ENCODE measurements around the gene RAB14.
A peak's percentile ranks its signal among the peaks of the same experiment; 100 is the strongest.

The RAB14 gene

DNA sequence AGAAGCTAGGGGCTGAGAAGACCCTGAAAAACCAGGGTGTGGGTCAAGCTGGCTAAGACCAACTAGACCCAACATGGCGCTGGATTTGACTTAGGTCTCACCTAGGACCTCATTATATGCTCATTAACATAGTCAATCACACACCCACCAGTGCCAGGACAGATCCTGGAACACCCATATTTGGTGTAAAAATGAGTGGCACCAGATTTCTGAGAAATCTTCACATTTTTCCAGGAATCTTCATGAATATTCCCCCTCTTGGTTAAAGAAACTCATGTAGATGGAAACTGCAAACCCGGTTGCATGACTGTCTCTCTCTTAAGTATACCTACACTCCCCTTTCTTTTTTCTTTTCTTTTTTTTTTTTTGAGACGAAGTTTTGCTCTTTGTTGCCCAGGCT lies 17.9 kb upstream of the RAB14 start:
- no peak for DNase-seq (ENCODE audit: low read depth)

- DNase-seq (ENCODE audit: low read depth) = no peak
These were observed 16.8 kb upstream of the RAB14 start for GRCh38 chr9:121218357-121219027.

- no peak for DNase-seq (ENCODE audit: low read depth)
These were observed 16.1 kb upstream of the RAB14 start for GRCh38 chr9:121217609-121218292.

DNA sequence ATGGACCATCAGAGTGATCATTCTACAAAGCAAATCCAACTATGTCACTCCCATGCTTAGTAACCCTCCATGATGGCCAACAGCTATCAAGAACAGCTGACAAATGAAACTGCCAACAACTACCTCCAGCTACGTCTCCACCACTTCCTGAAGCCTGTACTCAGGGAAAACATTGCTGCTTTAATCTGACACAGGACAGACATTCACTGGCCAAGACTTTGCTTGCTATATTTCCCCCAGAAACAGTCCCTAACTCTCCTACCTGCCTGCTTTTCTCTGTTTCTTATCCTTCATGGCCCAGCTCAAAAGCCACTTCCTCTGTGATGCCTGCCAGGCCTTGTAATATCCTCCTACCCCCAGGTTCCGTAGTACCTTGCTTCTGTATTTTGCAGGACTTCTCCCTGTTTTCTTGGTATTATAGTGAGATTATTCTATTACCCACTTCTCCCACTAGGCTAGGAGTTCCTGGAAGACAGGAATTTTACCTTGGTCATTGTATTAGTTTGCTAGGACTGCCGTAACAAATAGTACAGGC lies 14.7 kb upstream of the RAB14 start:
- no peak for DNase-seq (ENCODE audit: low read depth)

DNA sequence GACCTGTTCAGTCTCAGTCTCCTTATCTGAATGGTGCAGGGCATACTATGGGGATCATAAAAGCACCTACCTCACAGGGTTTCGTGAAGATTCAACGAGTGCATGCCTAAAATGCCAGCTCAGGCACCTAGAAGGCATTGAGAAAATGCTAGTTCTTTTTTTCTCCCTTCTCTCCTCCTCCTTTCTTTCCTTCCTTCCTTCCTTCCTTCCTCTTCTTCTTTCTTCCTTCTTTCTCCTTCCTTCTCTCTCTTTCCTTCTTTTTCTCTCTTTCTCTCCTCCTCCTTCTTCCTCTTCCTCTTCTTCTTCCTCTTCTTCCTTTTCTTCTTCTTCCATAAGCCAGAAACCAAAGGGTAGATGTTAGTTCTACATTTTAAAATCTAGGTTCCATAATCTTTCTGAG lies 12.3 kb upstream of the RAB14 start:
- DNase-seq (ENCODE audit: low read depth) = no peak

GRCh38 chr9:121213136-121213806 lies 11.6 kb upstream of the RAB14 start:
- DNase-seq (ENCODE audit: low read depth) = peak; percentile 59

GRCh38 chr9:121210536-121210935 lies 8.9 kb upstream of the RAB14 start:
- no peak for DNase-seq (ENCODE audit: low read depth)

- DNase-seq (ENCODE audit: low read depth) = no peak
These were observed 5.8 kb upstream of the RAB14 start for GRCh38 chr9:121207371-121207940.

- no peak for DNase-seq (ENCODE audit: low read depth)
These were observed 5.1 kb upstream of the RAB14 start for GRCh38 chr9:121206516-121207370.

DNA sequence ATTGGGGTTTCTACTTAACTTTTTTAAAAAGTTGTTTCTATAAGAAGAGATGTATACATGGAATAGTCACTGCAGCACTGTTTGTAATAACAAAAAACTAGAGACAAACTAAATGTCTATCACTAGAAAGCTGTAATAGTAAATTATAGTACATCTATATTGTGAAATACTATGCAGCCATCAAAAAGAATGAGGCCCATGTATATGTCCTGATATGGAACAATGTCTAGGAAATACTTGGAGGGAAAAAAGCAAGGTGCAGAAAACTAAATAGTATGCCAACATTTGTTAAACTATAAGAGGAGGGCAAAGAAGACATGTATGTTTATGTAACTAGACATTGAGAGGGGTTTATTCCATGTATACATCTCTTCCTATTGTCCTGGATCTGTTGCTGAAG lies 2.9 kb upstream of the RAB14 start:
- no peak for DNase-seq (ENCODE audit: low read depth)

- no peak for DNase-seq (ENCODE audit: low read depth)
These were observed 2.5 kb upstream of the RAB14 start for GRCh38 chr9:121204121-121204520.

- DNase-seq (ENCODE audit: low read depth) = peak; percentile 36
These were observed 478 bp downstream of the RAB14 start for GRCh38 chr9:121201045-121201737.

- DNase-seq (ENCODE audit: low read depth) = no peak
These were observed 1.3 kb downstream of the RAB14 start for GRCh38 chr9:121200356-121200755.

- no peak for DNase-seq (ENCODE audit: low read depth)
These were observed 1.7 kb downstream of the RAB14 start for GRCh38 chr9:121199921-121200320.

DNA sequence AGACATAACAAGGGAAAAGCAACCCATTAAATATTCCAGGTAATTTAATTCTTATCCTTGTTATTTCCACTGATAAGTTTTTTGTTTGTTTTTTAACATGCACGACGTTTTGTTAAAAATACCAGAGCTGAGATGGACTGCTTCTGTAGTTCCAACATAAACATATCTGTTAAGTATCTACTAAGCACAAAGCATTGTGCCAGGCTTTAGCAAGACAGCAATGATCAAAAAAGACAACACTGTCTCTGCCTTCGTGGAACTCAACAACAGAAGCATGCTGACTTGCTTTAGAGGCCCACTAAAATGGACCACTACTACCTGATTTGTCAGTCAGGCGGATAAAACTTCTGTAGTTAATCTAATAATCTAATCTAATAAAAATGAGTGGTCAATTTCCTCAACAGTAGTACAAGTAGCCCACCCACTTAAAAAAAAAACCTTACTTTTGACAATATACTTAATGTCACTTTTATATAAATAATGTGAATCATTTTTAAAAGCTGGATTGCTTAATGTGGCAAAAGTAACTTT lies 3.1 kb downstream of the RAB14 start:
- no peak for DNase-seq (ENCODE audit: low read depth)

DNA sequence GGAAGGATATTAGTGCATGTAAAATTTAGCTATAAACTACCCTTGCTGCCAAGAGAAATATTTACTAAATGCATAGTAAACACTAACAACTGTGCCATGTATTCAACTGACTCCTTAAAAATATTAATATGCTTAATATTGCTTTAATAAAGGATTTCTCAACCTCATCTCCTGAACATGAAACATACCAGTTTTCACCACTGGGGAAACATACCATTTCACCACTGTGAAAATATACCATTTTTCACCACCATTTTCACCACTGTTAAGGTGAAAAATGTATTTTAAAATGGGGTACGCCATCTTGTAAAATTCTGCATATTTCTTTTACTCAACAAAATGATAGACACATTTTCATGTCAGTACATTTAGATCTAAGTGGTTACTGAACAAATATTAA lies 4.5 kb downstream of the RAB14 start:
- no peak for DNase-seq (ENCODE audit: low read depth)

GRCh38 chr9:121196389-121196788 lies 5.3 kb downstream of the RAB14 start:
- no peak for DNase-seq (ENCODE audit: low read depth)

GRCh38 chr9:121194730-121195129 lies 6.9 kb downstream of the RAB14 start:
- no peak for DNase-seq (ENCODE audit: low read depth)

DNA sequence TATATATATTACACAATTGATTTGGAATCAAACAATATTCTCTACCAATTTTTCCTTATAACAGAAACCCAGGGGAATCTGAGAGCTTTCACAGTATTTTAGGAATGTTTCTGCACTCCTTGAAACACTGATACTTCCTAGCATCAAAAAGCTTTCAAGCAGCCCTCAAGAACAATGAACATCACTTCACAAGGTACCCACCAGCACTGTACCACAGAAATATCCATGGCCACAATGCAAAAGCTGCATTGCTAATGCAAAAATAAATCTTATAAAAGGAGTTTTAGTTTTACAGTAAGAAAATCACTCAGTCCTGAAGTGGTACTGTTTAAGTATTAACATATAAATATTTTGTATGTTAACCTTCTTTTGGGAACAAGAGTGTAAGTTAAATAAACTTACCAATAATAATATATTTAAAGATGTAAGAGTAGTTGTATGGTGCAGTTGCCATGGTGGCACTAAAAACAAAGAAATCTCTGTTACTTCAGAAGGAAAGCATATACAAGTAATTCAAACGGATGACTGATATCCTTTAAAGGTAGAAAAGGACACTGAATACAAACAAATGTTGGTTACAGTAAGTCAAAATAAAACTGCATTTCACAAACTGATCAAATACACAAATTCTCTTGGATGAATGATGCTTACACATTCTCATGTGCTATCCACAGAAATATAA lies 8.6 kb downstream of the RAB14 start:
- no peak for DNase-seq (ENCODE audit: low read depth)

DNA sequence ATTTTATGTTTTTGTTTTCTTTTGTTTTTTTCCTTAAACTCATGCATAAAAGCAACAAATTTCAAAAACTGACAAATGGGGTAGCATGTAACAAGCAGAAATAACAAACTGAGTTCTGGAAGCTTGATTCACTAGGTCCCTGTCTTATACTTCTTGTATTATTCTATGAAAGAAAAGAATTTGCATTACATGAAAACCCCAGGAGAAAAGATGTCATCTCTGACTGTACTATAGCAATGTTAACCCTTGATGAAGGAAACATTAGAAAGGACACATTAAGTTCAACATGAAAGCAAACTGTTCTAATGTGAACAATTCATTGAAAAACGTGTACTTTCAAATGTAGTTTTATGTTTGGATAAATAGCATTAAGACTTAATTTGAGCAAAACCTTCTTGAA lies 9.2 kb downstream of the RAB14 start:
- DNase-seq (ENCODE audit: low read depth) = no peak
